Esophagus mucosa (tissue), 1 donor: ENCODE data around the gene NEO1. TPM values are rescaled to one million over a fixed set of nuclear protein-coding genes. Genes with fewer than 3 reads are reported as not detected.
A peak's percentile ranks its signal among the peaks of the same experiment; 100 is the strongest.

Experiments used
- ATAC-seq: fragments of 200-7000 bp; cut with Tn5 transposase; one replicate; pipeline ENCODE4 v1.9.1; 2020
- total RNA-seq: library from RNA; stranded (reverse); gene quantifications from one replicate; pipeline ENCODE4 v1.2.4, GENCODE V29; 2023
- donor health status: DM: yes; HTN: yes; CAD: no.

NEO1 gene
- total RNA-seq, 1 donor from 2014 or later, result 10.6 TPM

DNA sequence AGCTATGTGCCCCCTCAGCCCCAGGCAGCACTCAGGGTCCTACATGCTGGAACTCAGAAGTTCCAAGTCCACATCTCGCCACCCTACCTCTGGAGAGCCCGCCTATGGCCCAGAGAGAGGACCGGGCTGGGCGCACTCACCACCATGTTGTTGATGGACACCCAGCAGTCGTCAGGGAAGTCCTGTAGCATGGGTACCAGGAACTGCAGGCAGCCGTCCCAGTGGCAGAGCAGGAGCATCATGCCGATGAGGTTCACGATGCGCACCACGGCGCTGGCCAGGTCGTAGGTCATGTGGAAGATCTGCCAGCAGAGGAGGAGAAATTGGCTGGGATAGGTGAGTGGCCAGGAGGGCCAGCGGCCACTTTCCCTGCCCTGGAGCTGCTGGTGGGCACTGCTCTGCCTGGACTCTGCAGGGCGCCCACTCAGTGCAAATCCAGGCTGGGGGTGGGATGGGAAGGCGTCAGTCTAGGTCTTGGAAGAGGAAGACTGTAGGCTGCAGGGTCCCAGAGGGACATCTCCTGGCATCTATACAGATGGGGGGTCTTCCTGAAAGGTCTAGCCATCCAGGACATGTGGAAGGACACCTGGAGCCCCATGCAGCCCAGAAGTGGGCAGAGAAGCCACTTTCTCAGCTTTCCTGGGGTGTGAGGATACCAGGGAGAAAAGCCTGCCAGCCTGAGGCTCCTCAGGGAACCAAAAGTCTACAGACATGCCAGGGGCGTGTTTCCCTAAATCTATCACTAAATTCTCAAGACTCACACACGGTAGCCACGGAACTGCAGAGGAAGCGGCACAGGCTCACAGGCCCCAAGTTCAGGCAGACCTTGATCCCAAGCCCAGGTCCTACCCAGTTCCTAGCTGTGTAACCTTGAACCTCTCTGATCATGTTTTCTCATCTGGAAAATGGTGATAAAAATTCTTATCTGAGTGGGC is 280.0 kb downstream of the NEO1 start:
- ATAC-seq, result no peak

DNA sequence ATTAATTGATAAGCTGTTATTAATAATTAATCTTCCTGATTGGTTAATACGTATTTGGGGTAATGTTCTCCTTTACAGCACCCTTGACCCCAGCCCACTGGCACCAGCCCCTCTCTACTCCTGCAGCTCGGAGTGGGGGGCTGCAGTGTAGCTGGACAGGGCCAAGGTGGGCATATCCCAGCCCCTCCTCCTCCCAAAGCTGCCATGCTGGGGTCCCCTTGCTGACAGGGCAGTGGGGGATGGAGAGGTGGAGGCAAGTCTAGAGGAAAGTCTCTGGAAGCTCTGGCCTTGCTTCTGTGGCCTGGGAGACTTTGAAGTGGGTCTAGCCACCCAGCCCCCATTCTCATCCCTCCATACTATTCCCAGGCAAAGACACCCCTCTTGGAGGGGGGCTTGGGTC is 280.7 kb downstream of the NEO1 start:
- ATAC-seq, result no peak

DNA sequence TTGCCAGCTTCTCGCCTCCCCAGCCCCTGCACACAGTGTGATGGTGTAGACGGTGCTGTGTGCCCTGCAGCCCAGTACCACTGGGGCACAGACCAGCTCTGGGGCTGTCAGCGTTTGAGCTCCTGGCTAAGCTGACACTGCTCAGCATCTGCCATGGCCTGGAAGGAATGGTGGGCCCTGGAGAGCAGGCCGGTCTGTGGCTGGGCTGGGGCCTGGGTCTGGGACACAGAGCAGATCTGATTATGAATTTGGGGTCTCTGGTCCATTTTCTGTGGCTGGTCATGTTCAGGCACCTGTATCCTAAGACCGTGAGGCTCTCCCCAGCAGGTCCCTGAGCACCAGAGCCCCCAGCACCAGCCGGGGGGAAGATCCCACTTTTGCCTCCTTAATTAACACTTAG is 281.8 kb downstream of the NEO1 start:
- ATAC-seq, result no peak

DNA sequence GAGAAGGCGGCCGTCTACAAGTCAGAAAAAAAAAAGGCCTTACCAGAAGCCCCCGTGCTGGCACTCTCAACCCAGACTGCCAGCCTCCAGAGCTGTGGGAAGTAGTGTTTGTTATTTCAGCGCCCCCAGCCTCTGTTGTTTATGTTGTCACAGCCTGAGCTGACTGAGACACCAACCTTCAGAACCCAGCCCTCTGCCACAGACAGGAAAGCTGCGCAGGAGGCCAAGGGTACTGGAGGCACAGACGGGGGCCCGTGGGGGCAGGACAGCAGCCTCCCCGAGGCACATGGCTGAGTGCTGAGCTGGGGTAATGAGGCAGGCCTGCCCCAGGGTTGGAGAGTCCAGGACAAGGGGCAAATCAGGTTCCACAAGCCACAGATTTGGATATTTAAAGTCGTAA is 282.8 kb downstream of the NEO1 start:
- ATAC-seq, result no peak

DNA sequence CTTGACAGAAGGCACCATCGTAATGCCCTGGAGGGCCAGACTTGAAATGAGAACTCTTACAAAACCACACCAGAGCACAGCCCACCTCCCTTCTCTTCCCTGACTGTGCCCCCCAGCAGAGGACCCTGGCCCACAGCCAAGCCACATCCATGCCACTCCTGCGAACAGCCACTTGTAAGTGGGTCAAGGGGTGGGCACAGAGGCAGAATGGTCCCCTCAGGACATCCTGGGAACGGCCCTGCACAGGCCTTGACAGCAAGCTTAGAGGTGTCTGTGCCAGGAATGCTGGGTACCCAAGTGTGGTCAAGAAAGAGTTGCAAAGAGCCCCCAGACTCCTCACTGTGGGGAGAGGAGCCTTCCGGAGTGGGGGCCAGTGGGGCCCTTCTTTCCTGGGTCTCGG is 283.2 kb downstream of the NEO1 start:
- no peak for ATAC-seq

DNA sequence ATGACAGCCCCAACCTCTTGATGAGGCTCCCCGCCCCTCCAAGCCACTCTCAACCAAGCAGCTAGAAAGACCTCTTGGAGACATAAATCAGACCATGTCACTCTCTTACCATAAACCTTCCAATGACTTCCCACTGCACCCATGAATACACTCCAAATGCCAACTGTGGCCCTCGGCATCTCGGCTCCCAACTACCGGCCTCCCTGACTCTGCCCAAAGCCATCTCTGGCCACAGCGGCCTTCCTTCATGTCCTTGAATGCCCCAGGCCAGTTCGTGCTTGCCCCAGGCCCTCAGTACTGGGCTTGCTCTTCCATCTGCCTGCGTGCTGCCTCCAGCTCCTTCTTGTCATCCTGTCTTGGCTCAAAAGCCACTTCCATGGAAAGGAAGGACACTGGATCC is 284.5 kb downstream of the NEO1 start:
- ATAC-seq, result no peak

DNA sequence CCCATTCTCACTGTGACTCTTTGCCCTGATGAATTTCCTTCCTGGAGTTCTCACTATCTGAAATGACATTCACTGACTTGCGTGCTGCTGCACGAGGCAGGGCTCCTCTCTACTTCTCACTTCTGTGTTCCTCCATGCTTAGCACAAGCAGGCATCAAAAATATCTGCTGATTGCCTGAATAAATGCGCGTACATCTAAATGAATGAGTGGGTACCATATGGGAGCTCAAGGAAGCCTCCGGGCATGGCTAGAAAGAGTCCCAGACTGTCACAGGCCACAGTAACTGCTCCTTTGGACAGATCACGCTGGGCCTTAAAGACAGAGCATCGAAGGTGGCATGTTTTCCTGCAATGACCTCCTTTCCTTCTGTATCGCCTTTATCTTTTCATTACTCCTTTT is 284.9 kb downstream of the NEO1 start:
- no peak for ATAC-seq

DNA sequence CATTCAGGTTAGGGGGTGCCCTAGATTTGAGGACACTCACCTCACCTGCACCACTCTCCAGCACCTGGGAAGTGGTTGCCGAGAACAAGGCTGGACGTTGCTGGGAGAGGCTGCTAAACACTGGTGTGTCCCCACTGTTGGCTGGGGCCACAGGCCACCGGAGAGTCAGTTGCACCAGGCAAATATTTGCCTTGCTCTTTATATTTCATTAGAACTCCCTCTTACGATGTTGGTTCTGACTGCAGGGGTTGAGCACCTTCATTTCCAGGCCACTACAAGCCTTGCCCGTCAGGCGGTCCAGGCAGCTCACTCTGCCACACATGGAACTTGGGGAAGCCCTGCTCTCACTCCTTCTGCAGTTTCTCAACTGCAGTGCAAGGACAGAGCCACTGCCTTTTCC is 285.8 kb downstream of the NEO1 start:
- no peak for ATAC-seq

DNA sequence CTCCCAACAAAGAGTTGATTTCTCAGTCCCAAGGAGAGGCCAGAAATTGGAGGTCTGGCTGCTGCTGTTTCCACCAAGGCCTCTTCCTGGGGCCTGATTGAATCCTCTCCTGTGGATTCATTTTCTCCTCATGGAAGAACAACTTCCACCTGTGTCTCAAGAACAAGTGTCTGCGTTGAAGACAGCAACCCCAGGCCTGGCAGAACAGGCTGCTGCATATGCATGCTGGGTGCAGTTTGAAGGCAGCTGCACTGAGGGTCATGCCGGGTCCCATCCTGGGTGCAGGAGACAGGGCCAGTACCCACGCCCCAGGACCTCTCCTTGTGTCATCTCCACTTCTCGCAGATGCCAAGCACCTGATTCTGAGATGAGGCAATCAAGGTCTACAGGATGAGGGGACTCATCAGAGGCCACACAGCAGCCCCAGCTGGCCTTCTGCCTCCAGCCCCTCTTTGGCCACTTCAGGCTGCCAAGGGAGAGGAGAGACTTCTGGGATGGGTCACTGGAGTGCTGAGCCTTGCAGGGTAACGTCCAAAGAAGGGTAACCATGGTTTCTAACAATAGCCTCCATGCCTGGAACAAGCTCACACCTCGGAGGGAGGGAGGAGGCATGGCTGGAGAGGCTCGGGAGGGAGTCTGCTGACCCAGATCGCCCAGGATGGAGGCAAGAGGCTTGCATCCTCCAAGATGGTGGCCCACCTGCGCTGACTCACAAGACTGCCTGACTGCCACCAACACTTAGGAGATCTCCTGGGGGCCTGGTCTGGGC is 286.5 kb downstream of the NEO1 start:
- ATAC-seq, result no peak

DNA sequence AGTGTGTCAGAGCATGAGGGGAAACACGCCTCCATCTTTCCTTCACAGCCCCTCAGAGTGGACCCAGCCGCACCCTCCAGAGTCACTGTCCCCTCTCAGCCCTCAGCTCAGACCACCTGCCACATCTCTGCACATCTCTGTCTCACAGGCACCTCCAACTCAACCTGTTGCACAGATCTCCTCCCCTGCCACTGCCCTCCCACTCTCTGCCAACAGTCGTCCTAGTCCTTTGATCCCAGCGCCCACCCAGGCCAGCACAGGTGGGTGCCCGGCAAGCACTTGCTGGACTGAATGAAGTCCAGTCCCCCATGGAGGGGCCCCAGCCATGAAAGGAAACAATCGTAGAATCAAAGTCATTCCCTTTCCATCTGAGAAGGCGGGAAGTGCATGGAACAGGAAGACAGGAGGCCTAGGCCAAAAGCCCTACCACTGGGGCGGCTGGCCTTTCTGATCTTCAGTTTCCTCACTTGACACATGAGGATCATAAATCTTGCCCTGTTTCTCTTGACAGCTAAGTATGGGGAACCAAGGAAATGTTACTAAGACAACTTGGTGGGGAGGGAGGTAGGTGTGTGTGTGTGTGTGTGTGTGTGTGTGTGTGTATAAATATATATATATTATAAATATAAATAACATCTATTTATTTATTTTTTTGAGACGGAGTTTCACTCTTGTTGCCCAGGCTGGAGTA is 288.4 kb downstream of the NEO1 start:
- ATAC-seq, result no peak

DNA sequence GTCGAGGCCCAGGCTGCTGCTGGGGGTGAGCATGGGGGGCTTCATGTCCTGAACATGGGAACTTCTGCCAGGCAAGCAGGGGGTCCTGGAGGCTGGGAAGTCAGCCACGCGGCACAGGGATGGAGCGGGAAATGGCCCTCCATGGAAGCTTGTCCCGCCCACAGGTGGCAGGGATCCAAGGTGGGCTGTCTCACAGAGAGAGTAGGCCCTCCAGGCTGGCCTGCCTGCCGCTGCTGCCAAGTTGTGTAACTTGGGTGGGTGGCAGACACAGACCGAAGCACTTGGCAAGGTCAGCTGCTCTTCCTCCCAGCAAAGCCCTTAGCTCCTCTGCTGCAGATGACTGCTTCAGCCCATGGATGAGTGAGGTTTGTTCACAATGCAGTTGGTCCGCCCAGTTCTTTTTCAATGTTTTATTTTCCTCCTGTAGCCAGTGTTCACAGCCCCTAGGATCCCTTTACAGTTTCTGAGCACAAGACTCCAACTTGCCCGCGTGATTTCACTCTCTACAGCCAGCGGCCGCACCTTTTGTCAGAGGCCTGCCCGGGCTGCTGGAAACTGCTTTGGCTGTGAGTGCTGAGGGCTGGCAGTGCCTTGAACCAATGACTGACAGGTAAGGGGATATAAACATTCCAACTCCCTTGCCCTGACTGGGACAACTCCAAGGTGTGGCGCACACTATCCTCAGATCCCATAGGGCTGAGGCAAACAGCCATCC is 289.8 kb downstream of the NEO1 start:
- ATAC-seq, result no peak

DNA sequence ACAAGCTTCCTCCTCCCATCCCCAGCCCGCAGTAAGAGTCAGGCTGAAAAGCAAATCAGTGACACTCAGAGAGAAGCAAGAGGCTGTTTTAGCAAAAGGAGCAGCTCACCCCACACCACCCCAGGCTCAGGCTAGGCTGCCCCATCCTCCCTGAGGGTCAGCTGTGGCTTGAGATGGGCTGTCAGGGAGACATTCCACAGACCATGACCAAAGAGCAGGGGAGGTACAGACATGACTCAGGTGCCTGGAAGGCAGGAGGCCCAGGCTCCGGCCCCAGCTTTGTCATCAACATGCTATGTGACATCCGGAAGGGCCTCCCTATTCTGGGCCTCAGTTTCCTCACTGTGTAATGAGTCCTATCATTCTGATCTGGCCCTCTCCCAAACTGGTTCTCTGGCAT is 291.8 kb downstream of the NEO1 start:
- no peak for ATAC-seq

DNA sequence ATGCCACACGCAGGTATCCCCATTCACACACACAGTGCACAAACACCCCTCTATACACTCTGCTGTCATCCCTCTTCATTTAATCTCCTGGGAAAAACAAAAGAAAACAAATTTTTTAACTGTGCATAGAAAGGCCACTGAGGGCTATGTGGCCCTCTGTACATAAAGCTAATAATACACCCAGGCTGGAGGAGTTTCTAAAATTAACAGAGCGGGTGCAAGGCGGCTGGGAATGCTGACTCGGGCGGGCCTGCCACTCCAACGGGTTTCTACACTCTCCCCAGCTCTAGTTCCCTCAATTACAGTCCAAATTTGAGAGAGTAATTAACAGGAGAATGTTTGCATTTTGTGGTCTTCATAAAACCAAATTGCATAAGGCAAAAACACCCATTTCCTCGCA is 293.4 kb downstream of the NEO1 start:
- no peak for ATAC-seq

DNA sequence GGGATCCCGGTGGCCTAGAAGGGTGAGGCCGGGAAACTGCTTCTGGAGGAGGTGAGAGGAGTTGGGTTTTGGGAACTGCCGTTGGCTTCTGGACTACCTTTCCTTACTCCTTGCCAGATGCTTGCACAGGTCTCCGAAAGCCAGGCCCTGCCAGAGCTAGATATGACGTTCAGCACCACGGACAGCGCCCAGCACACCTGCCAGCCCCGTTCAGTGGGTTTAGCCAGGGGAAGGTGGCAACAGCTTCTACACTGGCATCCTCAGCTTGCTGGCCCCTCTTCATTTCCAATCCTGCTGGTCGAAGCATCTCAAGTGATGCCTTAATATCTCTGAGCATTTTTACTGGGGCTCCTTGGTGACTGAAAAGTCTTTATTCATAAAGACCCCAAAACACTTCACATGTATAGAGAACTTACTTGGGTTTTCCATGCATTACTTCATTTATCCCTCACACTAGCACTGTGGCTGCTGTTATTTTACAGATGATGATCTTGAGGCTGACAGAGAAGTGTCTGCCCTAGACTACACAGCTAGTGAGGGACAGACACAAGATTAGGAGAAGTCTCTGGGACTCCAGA is 294.6 kb downstream of the NEO1 start:
- ATAC-seq, result peak; percentile 57

DNA sequence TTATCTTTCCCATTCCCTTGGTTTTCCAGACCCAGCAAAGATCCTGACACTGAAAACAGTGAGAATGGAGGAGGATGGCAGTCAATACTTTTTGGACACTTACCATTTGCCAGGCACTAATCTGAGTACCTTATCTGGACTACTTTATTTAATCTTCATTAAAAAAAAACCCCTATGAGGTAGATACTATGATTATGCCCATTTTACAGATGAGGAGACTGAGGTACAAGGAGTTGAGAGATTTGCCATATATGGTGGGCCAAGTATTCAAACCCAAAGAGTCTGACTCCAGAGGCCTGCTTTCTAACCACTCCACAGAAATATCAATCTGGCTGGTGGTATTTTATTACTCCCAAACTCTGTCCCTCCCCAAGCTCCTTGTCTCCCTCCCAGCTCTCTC is 296.9 kb downstream of the NEO1 start:
- ATAC-seq, result no peak

DNA sequence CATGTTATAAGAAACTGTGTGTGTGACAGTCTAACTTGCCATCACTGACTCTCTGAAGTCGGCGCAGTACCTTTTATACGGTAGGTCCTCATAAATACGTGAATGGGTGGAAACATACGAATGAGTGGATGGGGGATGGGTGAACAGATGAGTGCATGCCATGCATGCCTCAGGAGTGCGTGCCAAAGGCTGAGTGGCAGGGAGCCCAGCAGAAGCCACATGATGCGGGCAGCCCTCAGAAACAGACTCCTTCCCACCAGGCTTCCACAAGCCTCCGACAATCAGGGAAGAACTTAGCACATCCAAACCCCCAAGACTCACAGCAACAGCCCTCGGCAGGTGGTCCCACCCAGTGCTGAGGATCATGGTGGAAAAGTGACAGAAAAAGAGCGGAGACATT is 299.8 kb downstream of the NEO1 start:
- no peak for ATAC-seq

DNA sequence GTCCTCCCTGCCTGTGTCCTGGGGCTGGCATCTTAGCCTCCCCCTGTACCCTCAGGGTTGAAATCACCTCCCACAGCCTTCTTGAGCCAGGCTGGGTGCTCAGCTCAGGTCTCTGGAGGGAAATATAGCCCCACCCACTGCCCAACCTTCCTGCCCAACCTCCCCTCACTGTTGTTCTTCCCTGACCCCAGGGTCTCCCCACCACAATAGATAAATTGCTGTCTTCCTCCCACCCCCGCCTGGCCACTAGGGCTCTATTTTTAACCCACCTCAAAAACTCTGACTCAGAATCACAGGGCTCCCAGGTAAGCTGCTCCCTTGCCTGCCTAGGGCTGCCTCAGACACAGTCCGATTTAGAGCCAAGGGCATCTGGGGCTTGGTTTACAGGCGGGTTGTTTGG is 301.5 kb downstream of the NEO1 start:
- ATAC-seq, result no peak

DNA sequence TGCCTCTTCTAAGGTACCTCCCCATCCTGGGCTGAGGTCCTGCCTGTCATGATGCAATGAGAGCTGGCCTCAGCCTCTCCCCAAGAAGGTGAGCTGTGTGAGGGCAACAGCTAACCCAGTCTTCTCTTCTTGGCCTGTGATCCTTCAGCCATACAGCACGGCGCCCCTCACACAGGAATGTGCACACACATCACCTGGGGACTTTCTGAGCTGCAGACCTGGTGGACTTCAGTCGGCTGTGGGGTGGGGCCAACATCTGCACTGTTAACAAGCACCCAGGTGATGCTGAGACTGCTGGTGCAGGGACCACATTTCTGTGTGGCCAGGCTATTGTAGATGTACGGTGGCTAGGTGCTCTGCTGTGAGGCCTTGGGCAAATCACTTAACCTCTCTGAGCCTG is 302.0 kb downstream of the NEO1 start:
- no peak for ATAC-seq
